Activated CD4-positive, alpha-beta T cell treated with anti-CD3 and anti-CD28 coated beads, Interleukin-2, amount 50 U/mL, for 24 hours (primary cell): ENCODE results near the gene SOX21.

Source experiments
- DNase-seq, 2 donors: peaks; one replicate each; pipeline ENCODE4 v3.0.0-alpha.2; 2020; ENCODE audit warnings: low read depth in 1 of 2, low spot score in 1 of 2

Gene SOX21

DNA sequence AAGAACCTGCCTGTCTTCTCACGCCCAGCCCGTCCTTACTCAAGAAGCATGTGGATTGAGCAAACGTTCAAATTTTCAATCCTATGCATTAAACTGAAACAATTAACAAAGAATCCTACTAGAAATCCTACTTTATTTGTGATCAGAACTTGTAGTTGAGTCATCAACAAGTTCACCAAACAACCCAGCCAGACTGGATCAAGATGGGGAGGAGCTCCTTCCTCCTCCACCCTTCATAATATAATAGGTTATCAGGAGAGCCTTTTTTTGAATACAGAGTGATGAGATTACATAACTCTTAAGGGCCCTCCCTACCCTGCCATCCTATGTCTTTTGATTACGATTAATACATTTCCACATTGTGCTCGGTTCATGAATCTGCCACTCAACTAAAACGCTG, 32.7 kb downstream of the SOX21 start:
- no peak for DNase-seq

DNA sequence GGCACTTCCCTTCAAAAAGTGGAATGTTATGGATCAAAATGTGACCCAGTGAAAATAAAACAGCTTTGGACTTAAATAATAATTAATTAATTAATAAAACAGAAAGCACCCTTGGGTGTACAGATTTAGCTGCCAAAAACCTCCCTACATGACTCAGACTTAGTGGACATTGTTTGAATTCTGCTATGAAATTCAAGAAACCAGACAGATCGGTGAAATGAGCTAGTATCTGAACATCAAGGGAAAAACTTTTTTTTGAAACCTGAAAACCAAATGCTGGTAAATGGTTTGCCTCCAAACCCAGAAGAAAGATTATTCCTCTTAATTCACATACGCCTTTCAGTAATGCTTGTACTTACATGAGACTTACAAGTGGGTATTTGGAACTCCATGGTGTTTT, 33.5 kb downstream of the SOX21 start:
- no peak for DNase-seq

DNA sequence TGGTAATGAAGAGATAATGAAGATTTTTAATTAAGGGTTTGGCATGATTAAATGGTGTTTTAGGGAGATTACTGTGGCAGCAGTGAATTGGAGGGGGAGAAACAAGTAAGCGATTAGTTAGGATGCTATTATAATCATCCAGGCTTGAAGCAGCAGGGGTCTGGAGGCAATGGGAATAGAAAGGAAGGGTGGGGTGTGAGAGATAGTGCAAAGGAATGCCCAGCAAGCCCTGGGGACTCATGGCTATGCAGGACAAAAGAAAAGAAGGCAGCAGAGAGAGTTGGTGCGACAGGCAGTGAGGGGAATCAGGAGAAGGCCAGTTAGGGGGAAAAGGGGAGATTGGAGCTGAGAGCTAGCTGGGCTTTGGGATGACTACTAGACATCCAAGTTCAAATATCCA, 34.5 kb downstream of the SOX21 start:
- DNase-seq: no peak

DNA sequence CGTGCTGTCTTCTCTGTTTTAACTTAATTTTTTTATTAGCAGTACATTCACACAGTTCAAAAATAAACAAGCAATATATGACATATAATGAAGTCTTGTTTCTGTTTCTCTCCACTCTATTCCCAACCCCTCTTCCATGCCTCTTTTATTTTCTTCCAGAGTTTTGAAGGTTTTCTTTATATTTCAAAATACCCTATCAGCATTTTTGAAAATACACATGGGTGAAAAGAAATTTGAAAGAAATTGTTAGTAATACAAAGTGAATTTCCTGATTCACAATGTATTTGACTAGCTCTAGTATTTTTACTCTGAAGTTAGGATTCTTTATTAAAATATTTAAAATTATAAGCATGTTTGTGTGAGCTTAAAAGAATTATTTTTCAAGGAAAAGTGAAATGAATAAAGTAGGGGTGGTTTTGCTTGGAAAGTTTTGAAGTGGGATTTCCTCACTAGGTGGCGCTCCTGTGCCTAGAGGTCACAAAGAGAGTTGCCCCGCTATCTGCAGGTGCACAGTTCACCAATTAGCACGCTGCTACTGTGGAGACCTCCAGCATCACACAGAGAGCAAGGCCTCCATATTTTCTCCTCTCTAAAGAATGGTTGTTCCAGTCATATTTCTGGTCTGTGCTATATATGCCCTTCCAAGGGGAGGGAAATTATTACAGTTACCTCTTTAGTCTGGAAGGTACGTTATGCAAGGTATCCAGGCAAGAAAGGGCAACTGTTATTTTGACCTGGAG, 37.6 kb downstream of the SOX21 start:
- peak in 1 of 2 donors; percentile 39 for DNase-seq

DNA sequence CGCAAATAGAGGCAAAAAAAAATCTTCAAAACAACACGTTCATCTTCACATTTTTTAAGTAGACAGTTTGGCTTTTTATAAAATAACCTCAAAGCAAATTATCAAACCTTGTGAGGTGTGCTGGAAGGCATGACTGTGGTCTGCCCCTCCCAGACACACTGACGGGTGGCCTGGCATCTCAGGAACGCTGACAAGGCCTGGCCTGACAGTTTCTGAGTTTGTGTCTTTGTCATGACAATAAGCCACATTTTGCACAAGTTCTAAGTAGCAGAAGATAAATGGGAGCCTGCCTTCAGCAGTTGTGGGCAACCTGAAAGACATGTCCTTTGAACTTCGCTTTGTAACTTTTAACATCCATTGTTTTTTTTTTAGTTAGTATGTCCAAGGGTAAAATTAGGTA, 38.5 kb downstream of the SOX21 start:
- no peak for DNase-seq

DNA sequence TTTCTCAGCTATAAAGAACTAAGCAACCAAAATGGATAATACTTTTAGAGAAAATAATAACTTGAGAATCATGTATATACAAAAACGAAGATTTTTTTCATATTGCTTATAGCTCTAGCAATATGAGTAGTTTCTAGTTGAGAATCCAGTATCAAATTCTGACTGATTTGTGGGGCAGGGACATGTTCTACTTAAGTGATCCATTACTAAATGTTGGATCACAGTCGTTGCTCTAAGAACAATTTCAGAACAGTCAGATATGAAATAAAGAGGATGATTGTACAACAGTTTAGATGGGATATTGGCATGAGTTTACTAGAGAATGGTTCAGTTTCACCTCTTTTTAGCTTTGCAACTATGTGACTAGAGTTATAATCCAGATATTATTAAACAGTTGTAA, 39.9 kb downstream of the SOX21 start:
- no peak for DNase-seq

DNA sequence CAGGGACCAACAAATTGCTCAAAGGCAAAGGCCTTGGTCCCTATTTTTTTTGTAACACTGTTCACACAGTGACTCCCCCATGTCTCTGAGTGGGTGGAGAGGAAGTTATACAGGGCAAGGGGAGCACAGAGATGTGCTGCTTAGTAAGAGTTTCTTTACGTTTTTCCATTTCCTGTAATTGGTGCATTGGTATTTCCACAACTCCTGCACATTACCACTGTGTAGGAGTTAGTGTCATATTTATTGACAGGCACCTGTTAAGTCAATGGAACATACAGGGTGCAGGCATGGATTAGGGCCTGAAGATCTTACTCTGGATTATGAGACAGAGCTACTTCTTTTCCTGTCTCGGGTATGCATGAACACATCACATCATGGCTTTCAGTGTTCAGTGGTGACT, 45.2 kb downstream of the SOX21 start:
- DNase-seq: peak in 1 of 2 donors; percentile 21

DNA sequence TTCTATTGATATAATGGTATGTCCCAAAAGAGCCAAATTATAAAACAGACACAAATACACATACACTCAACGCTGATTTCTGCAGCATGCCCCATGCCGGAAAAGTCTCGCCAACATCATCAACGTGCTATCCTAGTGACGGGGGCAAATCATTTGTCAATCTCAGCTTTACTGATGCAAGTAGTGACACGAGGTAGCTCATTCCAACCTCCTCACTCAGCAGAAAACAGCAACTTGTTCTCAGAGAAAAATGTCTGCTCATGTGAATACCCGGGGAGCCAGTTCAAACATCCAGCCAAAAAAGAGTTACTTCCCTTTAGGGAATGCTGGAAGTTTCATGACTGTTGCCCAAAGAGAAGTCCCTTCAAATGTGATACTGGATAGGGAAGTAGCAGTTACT, 46.3 kb downstream of the SOX21 start:
- no peak for DNase-seq

DNA sequence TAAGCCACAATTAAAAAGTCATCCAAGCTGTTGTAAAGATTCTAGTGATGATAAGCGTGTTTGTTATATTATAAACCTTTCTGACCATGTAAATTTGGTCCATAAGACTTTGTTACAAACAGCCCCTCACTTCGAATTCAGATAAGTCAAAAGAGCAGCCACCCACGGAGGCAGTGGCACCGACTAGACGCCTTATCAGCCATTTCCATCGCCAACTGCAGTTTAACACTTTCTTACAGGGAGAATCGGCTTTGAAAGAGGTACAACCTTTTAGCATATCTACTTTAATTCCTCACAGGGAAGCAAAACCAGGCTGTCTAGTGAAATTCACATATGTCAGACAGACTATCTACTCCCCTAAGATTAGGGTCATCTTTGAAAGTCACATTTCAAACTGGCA, 47.5 kb downstream of the SOX21 start:
- no peak for DNase-seq

DNA sequence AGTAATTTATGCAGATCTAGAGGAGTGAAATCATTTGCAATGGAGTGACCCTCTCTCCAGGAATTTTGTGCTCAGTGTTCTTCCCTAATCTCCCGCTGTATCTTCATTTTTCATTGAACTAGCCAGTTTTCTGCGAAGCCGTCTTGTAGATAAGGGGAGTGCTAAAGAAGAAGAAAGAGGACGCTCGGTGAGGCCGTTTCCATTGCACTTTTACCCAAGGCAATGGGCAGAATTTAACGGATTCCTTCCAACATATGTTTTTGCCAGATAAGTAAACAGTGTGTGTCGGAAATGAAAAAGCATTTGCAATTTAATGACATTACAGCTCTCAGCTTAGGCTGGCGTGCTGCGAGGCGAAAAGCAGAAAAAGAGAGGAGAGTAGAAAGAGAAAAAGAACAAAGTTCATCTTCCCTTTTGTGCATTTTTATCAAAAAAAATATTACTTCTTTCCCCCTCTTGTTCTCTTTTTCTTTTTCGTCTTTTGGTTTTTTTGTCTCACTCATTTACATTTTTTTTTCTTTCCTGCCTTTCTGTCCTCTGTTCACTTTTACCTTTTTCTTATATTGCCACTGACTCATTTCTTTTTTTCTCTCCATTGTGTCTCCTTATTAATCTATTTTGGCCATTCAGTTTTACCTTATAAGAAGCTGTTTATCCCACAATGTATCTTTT, 49.9 kb downstream of the SOX21 start:
- DNase-seq: no peak

DNA sequence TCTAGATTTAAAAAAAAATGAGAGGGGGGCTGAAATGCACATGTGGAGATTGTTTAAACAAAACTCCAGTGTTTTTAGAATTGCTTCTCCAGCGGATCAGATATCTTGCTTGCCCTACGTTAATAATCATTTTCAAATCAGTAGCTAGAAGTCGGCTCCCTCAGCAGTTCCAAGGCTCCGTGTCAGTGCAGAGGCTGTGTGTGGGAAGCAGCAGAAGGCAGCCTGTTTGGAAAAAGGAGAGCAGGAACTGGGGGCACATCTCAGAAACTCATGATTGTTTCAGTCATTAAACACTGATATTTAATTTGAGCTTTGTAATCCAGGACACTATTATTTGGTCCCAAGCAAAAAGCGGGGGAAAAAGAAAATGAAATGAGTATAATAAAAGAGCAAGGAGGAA, 50.9 kb downstream of the SOX21 start:
- DNase-seq: no peak

DNA sequence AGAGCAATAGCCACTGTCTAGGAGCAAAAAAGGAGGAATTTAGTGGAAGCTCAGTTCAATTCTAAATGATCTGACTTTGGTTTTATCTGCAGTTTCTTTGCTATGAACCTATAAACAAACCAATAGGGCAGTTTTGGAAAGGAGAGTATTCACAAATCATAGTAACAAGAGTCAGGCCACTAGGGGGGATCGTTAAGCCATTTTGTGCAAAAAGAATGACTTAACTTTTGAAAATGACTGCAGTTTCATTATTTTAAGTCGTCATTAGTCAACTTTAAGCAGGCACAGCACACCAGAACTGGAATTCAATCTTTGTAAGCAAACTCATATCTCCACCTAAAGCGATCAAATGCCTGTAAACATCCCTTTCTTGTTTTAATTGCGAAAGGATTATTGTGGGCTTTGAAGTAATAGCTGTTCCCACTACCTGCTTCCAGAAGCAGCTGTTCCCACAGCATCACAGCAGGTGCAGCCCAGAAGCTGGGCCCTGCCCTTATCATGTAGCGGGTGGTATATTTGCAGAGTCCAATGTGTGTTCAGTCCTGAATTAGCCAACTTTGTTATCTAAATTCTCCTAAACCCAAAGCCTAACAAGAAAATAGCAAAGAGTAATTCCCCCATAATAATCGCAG, 51.5 kb downstream of the SOX21 start:
- no peak for DNase-seq
